OCI-LY3 (cell line): ENCODE results near the gene LCN6.

Source experiments
- EZH2phosphoT487 ChIP-seq: fragments of 200-600 bp; shearing (Covaris generic); IDR thresholded peaks from 2 replicates; pipeline ENCODE4 v1.6.1; 2018; ENCODE audit warnings: antibody characterized with exemption, mixed run types, low read depth
- TF ChIP-seq, protein P1 (sequence below): fragments of 200-600, 300-600 bp; sonication (generic); IDR thresholded peaks from 2 replicates; pipeline ENCODE4 v1.5.1; 2014; ENCODE audit warnings: antibody characterized with exemption, low read length, low read depth

DNA sequence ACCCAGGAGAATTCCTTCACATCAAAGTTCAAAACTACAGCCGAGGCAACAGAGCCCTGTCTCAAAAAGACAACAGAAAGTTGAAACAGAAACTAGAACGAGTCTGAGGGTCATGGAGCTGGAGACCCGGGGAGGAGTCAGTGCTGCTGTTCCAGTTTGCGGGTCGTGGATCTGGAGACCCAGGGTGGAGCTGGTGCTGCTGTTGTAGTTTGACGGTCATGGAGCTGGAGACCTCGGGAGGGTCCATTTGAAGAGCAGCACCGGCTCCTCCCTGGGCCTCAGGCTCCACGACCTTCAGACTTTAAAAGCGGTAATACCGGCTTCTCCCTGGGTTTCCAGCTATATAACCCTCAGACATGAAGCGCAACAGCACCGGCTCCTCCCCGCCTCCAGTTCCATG is 29.0 kb upstream of the LCN6 start:
- TF ChIP-seq, protein P1, sequence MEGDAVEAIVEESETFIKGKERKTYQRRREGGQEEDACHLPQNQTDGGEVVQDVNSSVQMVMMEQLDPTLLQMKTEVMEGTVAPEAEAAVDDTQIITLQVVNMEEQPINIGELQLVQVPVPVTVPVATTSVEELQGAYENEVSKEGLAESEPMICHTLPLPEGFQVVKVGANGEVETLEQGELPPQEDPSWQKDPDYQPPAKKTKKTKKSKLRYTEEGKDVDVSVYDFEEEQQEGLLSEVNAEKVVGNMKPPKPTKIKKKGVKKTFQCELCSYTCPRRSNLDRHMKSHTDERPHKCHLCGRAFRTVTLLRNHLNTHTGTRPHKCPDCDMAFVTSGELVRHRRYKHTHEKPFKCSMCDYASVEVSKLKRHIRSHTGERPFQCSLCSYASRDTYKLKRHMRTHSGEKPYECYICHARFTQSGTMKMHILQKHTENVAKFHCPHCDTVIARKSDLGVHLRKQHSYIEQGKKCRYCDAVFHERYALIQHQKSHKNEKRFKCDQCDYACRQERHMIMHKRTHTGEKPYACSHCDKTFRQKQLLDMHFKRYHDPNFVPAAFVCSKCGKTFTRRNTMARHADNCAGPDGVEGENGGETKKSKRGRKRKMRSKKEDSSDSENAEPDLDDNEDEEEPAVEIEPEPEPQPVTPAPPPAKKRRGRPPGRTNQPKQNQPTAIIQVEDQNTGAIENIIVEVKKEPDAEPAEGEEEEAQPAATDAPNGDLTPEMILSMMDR, result no peak
- no peak for TF ChIP-seq EZH2phosphoT487
